Breast epithelium (tissue), 4 donors: Measurements from ENCODE around the gene TBC1D1. TPM values are rescaled to one million over a fixed set of nuclear protein-coding genes. Genes with fewer than 3 reads are reported as not detected.

Experiments used
- DNase-seq, 2 donors: peaks; one replicate each; pipeline ENCODE4 v3.0.0-alpha.2; 2019; ENCODE audit warnings: low spot score in 2 of 2
- H3K27ac ChIP-seq, 2 donors: fragments of 200-600 bp; sonication (generic) in 1 of 2; one replicate each; pipeline ENCODE4 v1.5.1; 2016 to 2019; ENCODE audit warnings: mild to moderate bottlenecking in 1 of 2
- H3K27me3 ChIP-seq, 2 donors: fragments of 200-600 bp; sonication (generic) in 1 of 2; one replicate each; pipeline versions ENCODE4 v1.5.1 to v1.6.0; 2017 to 2019; ENCODE audit warnings: control low read depth in 1 of 2, mild to moderate bottlenecking in 1 of 2
- H3K36me3 ChIP-seq: fragments of 200-600 bp; one replicate; pipeline ENCODE4 v1.5.1; 2019
- H3K4me1 ChIP-seq, 2 donors: fragments of 200-600 bp; sonication (generic); one replicate each; pipeline ENCODE4 v1.5.1; 2016 to 2019; ENCODE audit warnings: control low read depth in 1 of 2
- H3K4me3 ChIP-seq, 3 donors: fragments of 200-600 bp; sonication (generic); 1 replicate in 2 of 3; 2 replicates in 1 of 3; pipeline ENCODE4 v1.5.1; 2016 to 2019; ENCODE audit warnings: mild to moderate bottlenecking in 3 of 3, moderate library complexity in 2 of 3
- H3K9me3 ChIP-seq, 2 donors: fragments of 200-600 bp; sonication (generic) in 1 of 2; one replicate each; pipeline ENCODE4 v1.5.1; 2016 to 2019; ENCODE audit warnings: control low read depth in 1 of 2
- POLR2A ChIP-seq: fragments of 450-650 bp; IDR thresholded peaks from one replicate; pipeline ENCODE4 v1.6.1; 2016; ENCODE audit warnings: antibody characterized with exemption, mild to moderate bottlenecking, moderate library complexity
- POLR2AphosphoS5 ChIP-seq, 3 donors: sonication (generic); formaldehyde crosslinking; IDR thresholded peaks; one replicate each; pipeline ENCODE4 v1.6.1; 2017; ENCODE audit warnings: antibody characterized with exemption in 3 of 3
- intact Hi-C: fragments of 100-400 bp; cut with DNase I; formaldehyde crosslinking; loops from one replicate; pipeline ENCODE4 v1.15.1; 2023; ENCODE audit warnings: low total_unique reads
- total RNA-seq, 3 donors: library from RNA; depleted of rRNA; stranded (reverse); fragments of >200 nt; gene quantifications; one replicate each; pipeline ENCODE4 v1.1.0, GENCODE V29; 2016
- TF ChIP-seq, protein P1 (sequence below), 3 donors: fragments of 450-650 bp; IDR thresholded peaks; one replicate each; pipeline ENCODE4 v1.5.1; 2016 to 2017; ENCODE audit warnings: antibody characterized with exemption in 3 of 3, mild to moderate bottlenecking in 3 of 3, moderate library complexity in 3 of 3

Gene TBC1D1
- total RNA-seq, 3 donors from 2014 or later: 55.2 to 80.9 (median 63.9) TPM

DNA sequence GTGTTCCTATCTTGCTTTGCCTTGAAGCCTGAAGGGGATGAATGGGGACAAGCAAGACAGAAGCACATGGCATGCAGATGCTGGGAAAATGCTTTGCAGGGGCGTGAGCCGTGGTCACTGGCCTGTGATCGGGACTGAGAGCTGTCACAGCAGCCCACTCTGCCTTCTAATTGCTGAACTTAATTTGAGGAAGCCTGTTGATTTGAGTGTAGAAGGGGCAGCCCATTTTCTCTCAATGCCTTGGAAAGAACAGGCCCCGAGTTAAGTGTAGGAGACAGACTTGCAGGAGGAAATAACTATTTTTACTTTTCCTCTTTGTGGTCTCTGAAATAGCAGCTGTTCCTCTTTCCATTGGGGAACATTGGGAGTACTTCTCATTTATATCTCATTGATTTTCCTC, 26.1 kb upstream of the TBC1D1 start:
- Histone ChIP-seq H3K4me3 (no peak overlapping the region), H3K27me3 (no peaks in the 10 kb centered on the region), H3K9me3 (no peaks in the 10 kb centered on the region), H3K4me1 (no peaks in the 10 kb centered on the region), H3K27ac (no peak overlapping the region), H3K36me3 (no peaks in the 10 kb centered on the region)
- TF ChIP-seq POLR2AphosphoS5 (IDR thresholded peaks at IDR 0.05) (no peak), POLR2A (no peak)
- TF ChIP-seq, protein P1, sequence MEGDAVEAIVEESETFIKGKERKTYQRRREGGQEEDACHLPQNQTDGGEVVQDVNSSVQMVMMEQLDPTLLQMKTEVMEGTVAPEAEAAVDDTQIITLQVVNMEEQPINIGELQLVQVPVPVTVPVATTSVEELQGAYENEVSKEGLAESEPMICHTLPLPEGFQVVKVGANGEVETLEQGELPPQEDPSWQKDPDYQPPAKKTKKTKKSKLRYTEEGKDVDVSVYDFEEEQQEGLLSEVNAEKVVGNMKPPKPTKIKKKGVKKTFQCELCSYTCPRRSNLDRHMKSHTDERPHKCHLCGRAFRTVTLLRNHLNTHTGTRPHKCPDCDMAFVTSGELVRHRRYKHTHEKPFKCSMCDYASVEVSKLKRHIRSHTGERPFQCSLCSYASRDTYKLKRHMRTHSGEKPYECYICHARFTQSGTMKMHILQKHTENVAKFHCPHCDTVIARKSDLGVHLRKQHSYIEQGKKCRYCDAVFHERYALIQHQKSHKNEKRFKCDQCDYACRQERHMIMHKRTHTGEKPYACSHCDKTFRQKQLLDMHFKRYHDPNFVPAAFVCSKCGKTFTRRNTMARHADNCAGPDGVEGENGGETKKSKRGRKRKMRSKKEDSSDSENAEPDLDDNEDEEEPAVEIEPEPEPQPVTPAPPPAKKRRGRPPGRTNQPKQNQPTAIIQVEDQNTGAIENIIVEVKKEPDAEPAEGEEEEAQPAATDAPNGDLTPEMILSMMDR (IDR thresholded peaks at IDR 0.05): no peak
- DNase-seq: no peak
- intact Hi-C loops: loop anchor here (2.0 kb wide), 1 partner anchor 26 kb away; the partner anchor contains the start of gene TBC1D1

DNA sequence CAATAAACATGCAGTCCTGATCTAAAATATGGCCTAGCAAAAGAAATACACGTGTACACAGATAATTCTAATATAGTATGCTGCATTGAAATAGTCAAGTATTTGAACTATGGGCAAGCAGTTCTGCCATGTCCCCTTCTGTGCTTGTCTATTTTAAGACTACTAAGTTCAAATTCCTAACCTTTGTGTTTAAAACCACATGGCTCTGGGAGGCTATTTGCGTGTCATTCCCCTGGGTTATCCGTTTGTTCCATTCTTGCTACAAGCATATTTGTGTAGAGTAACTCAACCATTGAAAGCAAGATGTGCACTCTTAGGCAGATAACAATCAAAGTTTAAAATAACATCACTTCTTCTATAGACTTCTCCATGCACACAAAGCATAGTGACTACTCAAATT, 25.4 kb upstream of the TBC1D1 start:
- no peak overlapping the region for H3K4me3 ChIP-seq
- no peaks in the 10 kb centered on the region for H3K4me1 ChIP-seq
- H3K9me3 ChIP-seq: no peaks in the 10 kb centered on the region
- no peaks in the 10 kb centered on the region for H3K27me3 ChIP-seq
- intact Hi-C loops: loop anchor here (2.0 kb wide), 1 partner anchor 25 kb away; the partner anchor contains the start of gene TBC1D1
- TF ChIP-seq, protein P1 (IDR thresholded peaks at IDR 0.05): no peak
- no peak for TF ChIP-seq POLR2A
- no peak for TF ChIP-seq POLR2AphosphoS5 (IDR thresholded peaks at IDR 0.05)
- DNase-seq: no peak
- no peaks in the 10 kb centered on the region for H3K36me3 ChIP-seq
- H3K27ac ChIP-seq: no peak overlapping the region

DNA sequence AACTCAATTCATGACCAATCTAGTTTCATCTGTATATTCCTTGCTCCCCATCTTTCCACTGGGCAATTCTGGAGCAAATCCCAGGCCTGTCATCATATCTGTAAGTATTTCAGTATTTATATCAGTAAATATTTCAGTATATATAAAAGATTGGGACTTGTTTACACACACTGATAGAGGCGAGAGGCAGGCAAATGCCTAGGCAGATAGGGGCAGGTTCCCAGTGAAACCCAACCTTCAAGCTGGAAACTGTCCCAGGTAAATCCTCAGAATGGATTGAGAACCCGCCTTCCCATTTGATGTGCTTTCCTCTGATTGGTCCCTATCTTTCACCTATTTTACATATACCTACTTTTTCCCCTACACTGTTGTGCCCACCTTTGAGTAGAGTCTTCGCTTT, 23.8 kb upstream of the TBC1D1 start:
- Histone ChIP-seq H3K27me3 (no peaks in the 10 kb centered on the region), H3K4me3 (no peak overlapping the region), H3K4me1 (no peaks in the 10 kb centered on the region), H3K9me3 (no peaks in the 10 kb centered on the region), H3K36me3 (no peaks in the 10 kb centered on the region), H3K27ac (no peak overlapping the region)
- DNase-seq: no peak
- intact Hi-C loops: no loop called here
- TF ChIP-seq POLR2A (no peak), POLR2AphosphoS5 (IDR thresholded peaks at IDR 0.05) (no peak)
- TF ChIP-seq, protein P1 (IDR thresholded peaks at IDR 0.05): no peak

GRCh38 chr4:37868238-37868637, 22.6 kb upstream of the TBC1D1 start:
- no peak overlapping the region for H3K4me3 ChIP-seq
- intact Hi-C loops: no loop called here
- TF ChIP-seq, protein P1 (IDR thresholded peaks at IDR 0.05): no peak
- TF ChIP-seq POLR2A (no peak), POLR2AphosphoS5 (IDR thresholded peaks at IDR 0.05) (no peak)
- H3K27me3 ChIP-seq: no peaks in the 10 kb centered on the region
- H3K36me3 ChIP-seq: no peaks in the 10 kb centered on the region
- H3K4me1 ChIP-seq: no peaks in the 10 kb centered on the region
- H3K9me3 ChIP-seq: no peaks in the 10 kb centered on the region
- DNase-seq: no peak
- H3K27ac ChIP-seq: no peak overlapping the region

DNA sequence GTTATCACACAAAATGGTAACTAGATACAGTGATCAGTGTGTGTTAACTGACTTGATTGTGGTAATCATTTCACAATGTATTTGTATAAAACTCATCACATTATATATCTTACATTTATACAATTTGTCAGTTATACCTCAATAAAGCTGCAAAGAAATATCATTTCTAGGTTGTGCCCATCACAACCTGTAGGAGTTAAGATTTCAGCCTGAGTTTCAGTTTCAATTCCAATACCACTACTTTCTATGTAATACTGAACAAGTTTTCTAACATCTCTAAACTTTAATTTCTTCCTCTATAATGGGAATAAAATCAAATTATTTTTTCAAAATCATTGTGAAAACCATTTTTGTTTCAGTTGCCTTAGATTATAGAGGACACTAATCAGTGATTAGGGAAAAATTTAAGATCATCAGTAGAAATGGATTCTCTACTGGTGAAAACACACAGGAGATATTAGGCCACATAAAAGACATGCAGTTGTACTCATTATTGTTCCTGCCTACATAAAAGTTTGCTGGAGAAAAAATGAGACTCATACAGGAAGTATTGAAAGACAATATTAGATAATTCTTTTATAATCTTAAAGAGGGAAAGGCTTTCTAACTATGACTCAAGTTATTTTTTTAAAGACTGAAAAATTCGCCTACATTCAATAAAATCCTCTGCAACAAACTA, 18.4 kb upstream of the TBC1D1 start:
- no peaks in the 10 kb centered on the region for H3K9me3 ChIP-seq
- no peaks in the 10 kb centered on the region for H3K27me3 ChIP-seq
- no peaks in the 10 kb centered on the region for H3K4me1 ChIP-seq
- no peak overlapping the region for H3K27ac ChIP-seq
- intact Hi-C loops: no loop called here
- no peak for TF ChIP-seq POLR2A
- TF ChIP-seq, protein P1 (IDR thresholded peaks at IDR 0.05): no peak
- TF ChIP-seq POLR2AphosphoS5 (IDR thresholded peaks at IDR 0.05): no peak
- no peak for DNase-seq
- H3K36me3 ChIP-seq: no peaks in the 10 kb centered on the region
- no peak overlapping the region for H3K4me3 ChIP-seq
